Bone marrow (tissue), 2 donors: ENCODE data around the gene ZNF771.
"Not testable (repeated sequence)": the region's sequence is repeated elsewhere in the genome, so short reads cannot be mapped to it uniquely, and the experiment has no call there.

Experiments
- DNase-seq, 2 donors: peaks; one replicate each; lab custom pipeline; 2025; lab: John Stamatoyannopoulos, UW

The ZNF771 gene

GRCh38 chr16:30434852-30435251, 27.4 kb downstream of the ZNF771 start:
- DNase-seq = no peak

- no peak for DNase-seq
These were observed 30.2 kb downstream of the ZNF771 start for GRCh38 chr16:30437511-30438046.

- no peak for DNase-seq
These were observed 31.4 kb downstream of the ZNF771 start for GRCh38 chr16:30438835-30439234.

GRCh38 chr16:30439720-30440348, 32.4 kb downstream of the ZNF771 start:
- DNase-seq = peak in 1 of 2 donors; percentile 22

- DNase-seq = no peak
These were observed 36.2 kb downstream of the ZNF771 start for GRCh38 chr16:30443631-30444030.

- DNase-seq = no peak
These were observed 37.1 kb downstream of the ZNF771 start for GRCh38 chr16:30444231-30445148.

GRCh38 chr16:30445149-30445407, 37.7 kb downstream of the ZNF771 start:
- DNase-seq = no peak

GRCh38 chr16:30445408-30446202, 38.2 kb downstream of the ZNF771 start, which contains the start of gene SEPHS2:
TSS of gene SEPHS2 (minus strand) at chr16:30445874. CDS start at chr16:30445727, 147 bp downstream.
- peak; percentile 85 to 94 for DNase-seq

- no peak for DNase-seq
These were observed 38.8 kb downstream of the ZNF771 start for GRCh38 chr16:30446203-30446595.

- no peak for DNase-seq
These were observed 40.3 kb downstream of the ZNF771 start for GRCh38 chr16:30447512-30448226.

GRCh38 chr16:30449116-30449435, 41.7 kb downstream of the ZNF771 start:
- DNase-seq = no peak

- DNase-seq = not testable (repeated sequence)
These were observed 45.5 kb downstream of the ZNF771 start for GRCh38 chr16:30452709-30453580.

- no peak for DNase-seq
These were observed 48.9 kb downstream of the ZNF771 start for GRCh38 chr16:30456302-30456701.

- no peak for DNase-seq
These were observed 49.9 kb downstream of the ZNF771 start for GRCh38 chr16:30457256-30457655.

- no peak for DNase-seq
These were observed 50.5 kb downstream of the ZNF771 start for GRCh38 chr16:30457743-30458560.

GRCh38 chr16:30458561-30459394, 51.4 kb downstream of the ZNF771 start:
- peak; percentile 56 to 93 for DNase-seq

GRCh38 chr16:30459456-30459855, 52.0 kb downstream of the ZNF771 start:
- no peak for DNase-seq

GRCh38 chr16:30461426-30461825, 54.0 kb downstream of the ZNF771 start:
- DNase-seq = peak in 1 of 2 donors; percentile 40

GRCh38 chr16:30464078-30464477, 56.7 kb downstream of the ZNF771 start:
- DNase-seq = no peak
